ENCODE measurements around the gene SYDE1.

- TF ChIP-seq POLR2A (IDR thresholded peaks at IDR 0.05; ENCODE audit: low read depth, low read length) (no peak), POLR2AphosphoS5 (IDR thresholded peaks at IDR 0.05; ENCODE audit: low read depth, low read length) (no peak), TAF1 (IDR thresholded peaks at IDR 0.05; ENCODE audit: low read depth, low read length) (no peak)
Measured at GRCh38 chr19:15120135-15121026, 13.2 kb downstream of the SYDE1 start.

All from GM12891 (cell line).